Measurements from ENCODE around the gene VWA2. TPM values are rescaled to one million over a fixed set of nuclear protein-coding genes. Genes with fewer than 3 reads are reported as not detected.

The VWA2 gene
- total and polyA plus RNA-seq, 10 of the 15 experiments (the other 5 are each of a cell fraction or from before 2014, with no cell fraction given), result 0.03 TPM; not detected in 9

GRCh38 chr10:114246679-114247305, 7.7 kb downstream of the VWA2 start:
- Histone ChIP-seq H3K4me3 (no peak overlapping the region), H3K36me3 (ENCODE audit: control insufficient read depth in 2 of 2, insufficient read depth in 2 of 2, low read length in 1 of 2) (no peaks in the 10 kb centered on the region), H4K20me1 (ENCODE audit: control insufficient read depth, insufficient read depth) (no peaks in the 10 kb centered on the region), H3K4me1 (ENCODE audit: control insufficient read depth, insufficient read depth, low read length) (no peaks in the 10 kb centered on the region), H2AFZ (ENCODE audit: control insufficient read depth, low read depth, low read length) (no peak overlapping the region), H3K9me3 (replicated peaks; ENCODE audit: control insufficient read depth, insufficient read depth, low read length) (no peaks in the 10 kb centered on the region), H3K4me2 (ENCODE audit: control insufficient read depth, insufficient read depth) (no peak overlapping the region), H3K9ac (ENCODE audit: control insufficient read depth, insufficient read depth, low read length) (no peak overlapping the region), H3K27ac (ENCODE audit: control insufficient read depth, insufficient read depth) (no peak overlapping the region), H3K79me2 (ENCODE audit: control insufficient read depth, insufficient read depth, low read length) (no peaks in the 10 kb centered on the region), H3K27me3 (replicated peaks in 1 of 2; ENCODE audit: control insufficient read depth in 2 of 2, insufficient read depth in 2 of 2, low read length in 1 of 2) (peaks cover 0 to 5% of the 10 kb centered on the region in 2 experiments; a peak in 2 of 4 replicates)
- in situ Hi-C loops (cut with MboI) (no loop called here), intact Hi-C loops (cut with micrococcal nuclease; ENCODE audit: unreplicated experiment) (no loop called here)
- WGBS (ENCODE audit: insufficient coverage, insufficient replicate concordance, low lambda C conversion rate, missing lambda C conversion rate), result 46% methylated on average over 7 of the region's 7 CpGs
- ChIA-PET POLR2A (no interaction called here), CTCF (no interaction called here), SMC1A (ENCODE audit: uncharacterized antibody, unreplicated experiment) (no interaction called here), RAD21 (ENCODE audit: unreplicated experiment) (no interaction called here)
- TF ChIP-seq, protein P1, sequence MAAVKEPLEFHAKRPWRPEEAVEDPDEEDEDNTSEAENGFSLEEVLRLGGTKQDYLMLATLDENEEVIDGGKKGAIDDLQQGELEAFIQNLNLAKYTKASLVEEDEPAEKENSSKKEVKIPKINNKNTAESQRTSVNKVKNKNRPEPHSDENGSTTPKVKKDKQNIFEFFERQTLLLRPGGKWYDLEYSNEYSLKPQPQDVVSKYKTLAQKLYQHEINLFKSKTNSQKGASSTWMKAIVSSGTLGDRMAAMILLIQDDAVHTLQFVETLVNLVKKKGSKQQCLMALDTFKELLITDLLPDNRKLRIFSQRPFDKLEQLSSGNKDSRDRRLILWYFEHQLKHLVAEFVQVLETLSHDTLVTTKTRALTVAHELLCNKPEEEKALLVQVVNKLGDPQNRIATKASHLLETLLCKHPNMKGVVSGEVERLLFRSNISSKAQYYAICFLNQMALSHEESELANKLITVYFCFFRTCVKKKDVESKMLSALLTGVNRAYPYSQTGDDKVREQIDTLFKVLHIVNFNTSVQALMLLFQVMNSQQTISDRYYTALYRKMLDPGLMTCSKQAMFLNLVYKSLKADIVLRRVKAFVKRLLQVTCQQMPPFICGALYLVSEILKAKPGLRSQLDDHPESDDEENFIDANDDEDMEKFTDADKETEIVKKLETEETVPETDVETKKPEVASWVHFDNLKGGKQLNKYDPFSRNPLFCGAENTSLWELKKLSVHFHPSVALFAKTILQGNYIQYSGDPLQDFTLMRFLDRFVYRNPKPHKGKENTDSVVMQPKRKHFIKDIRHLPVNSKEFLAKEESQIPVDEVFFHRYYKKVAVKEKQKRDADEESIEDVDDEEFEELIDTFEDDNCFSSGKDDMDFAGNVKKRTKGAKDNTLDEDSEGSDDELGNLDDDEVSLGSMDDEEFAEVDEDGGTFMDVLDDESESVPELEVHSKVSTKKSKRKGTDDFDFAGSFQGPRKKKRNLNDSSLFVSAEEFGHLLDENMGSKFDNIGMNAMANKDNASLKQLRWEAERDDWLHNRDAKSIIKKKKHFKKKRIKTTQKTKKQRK (IDR thresholded peaks at IDR 0.05; ENCODE audit: low read depth, low read length), result no peak
- TF ChIP-seq BHLHE40 (IDR thresholded peaks at IDR 0.05; ENCODE audit: borderline replicate concordance in 1 of 2, low read depth in 2 of 2, low read length in 1 of 2), result no peak
- no peak for TF ChIP-seq NBN (IDR thresholded peaks at IDR 0.05)
- no peak for TF ChIP-seq IKZF2 (IDR thresholded peaks at IDR 0.05)
- TF ChIP-seq, protein P2, sequence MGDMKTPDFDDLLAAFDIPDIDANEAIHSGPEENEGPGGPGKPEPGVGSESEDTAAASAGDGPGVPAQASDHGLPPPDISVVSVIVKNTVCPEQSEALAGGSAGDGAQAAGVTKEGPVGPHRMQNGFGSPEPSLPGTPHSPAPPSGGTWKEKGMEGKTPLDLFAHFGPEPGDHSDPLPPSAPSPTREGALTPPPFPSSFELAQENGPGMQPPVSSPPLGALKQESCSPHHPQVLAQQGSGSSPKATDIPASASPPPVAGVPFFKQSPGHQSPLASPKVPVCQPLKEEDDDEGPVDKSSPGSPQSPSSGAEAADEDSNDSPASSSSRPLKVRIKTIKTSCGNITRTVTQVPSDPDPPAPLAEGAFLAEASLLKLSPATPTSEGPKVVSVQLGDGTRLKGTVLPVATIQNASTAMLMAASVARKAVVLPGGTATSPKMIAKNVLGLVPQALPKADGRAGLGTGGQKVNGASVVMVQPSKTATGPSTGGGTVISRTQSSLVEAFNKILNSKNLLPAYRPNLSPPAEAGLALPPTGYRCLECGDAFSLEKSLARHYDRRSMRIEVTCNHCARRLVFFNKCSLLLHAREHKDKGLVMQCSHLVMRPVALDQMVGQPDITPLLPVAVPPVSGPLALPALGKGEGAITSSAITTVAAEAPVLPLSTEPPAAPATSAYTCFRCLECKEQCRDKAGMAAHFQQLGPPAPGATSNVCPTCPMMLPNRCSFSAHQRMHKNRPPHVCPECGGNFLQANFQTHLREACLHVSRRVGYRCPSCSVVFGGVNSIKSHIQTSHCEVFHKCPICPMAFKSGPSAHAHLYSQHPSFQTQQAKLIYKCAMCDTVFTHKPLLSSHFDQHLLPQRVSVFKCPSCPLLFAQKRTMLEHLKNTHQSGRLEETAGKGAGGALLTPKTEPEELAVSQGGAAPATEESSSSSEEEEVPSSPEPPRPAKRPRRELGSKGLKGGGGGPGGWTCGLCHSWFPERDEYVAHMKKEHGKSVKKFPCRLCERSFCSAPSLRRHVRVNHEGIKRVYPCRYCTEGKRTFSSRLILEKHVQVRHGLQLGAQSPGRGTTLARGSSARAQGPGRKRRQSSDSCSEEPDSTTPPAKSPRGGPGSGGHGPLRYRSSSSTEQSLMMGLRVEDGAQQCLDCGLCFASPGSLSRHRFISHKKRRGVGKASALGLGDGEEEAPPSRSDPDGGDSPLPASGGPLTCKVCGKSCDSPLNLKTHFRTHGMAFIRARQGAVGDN (IDR thresholded peaks at IDR 0.05), result no peak
- TF ChIP-seq ZNF24 (IDR thresholded peaks at IDR 0.05), result no peak
- no peak for TF ChIP-seq SIX5 (IDR thresholded peaks at IDR 0.05; ENCODE audit: low read depth, low read length, severe bottlenecking)
- no peak for FAIRE-seq
- no TSS peak for BruUV-seq (replicated peaks)
- no peak for DNase-seq (ENCODE audit: low read depth, low spot score)
- no peak for ATAC-seq
